ENCODE results near the gene SPAG17.
"Not testable (repeated sequence)": the region's sequence is repeated elsewhere in the genome, so short reads cannot be mapped to it uniquely, and the experiment has no call there.

The SPAG17 gene

GRCh38 chr1:117976381-117976780, 208.6 kb downstream of the SPAG17 start:
- no peak for DNase-seq (ENCODE audit: low read depth in 2 of 2)

GRCh38 chr1:117971777-117972176, 213.3 kb downstream of the SPAG17 start:
- DNase-seq (ENCODE audit: low read depth in 2 of 2): no peak

- no peak for DNase-seq (ENCODE audit: low read depth in 2 of 2)
Observed at GRCh38 chr1:117970252-117970651, 214.8 kb downstream of the SPAG17 start.

GRCh38 chr1:117967881-117968280, 217.1 kb downstream of the SPAG17 start:
- DNase-seq (ENCODE audit: low read depth in 2 of 2): no peak

- DNase-seq (ENCODE audit: low read depth in 2 of 2): no peak
Observed at GRCh38 chr1:117967477-117967876, 217.6 kb downstream of the SPAG17 start.

GRCh38 chr1:117964290-117965038, 220.6 kb downstream of the SPAG17 start:
- no peak for DNase-seq (ENCODE audit: low read depth in 2 of 2)

- DNase-seq (ENCODE audit: low read depth in 2 of 2): no peak
Observed at GRCh38 chr1:117959364-117959763, 225.7 kb downstream of the SPAG17 start.

GRCh38 chr1:117952386-117952785, 232.6 kb downstream of the SPAG17 start:
- no peak for DNase-seq (ENCODE audit: low read depth in 2 of 2)

GRCh38 chr1:117942293-117942692, 242.7 kb downstream of the SPAG17 start:
- no peak for DNase-seq (ENCODE audit: low read depth in 2 of 2)

- no peak for DNase-seq (ENCODE audit: low read depth in 2 of 2)
Observed at GRCh38 chr1:117933769-117934168, 251.3 kb downstream of the SPAG17 start.

GRCh38 chr1:117932576-117932975, 252.5 kb downstream of the SPAG17 start:
- DNase-seq (ENCODE audit: low read depth in 2 of 2): no peak

- DNase-seq (ENCODE audit: low read depth in 2 of 2): no peak
Observed at GRCh38 chr1:117930484-117930883, 254.5 kb downstream of the SPAG17 start.

- no peak for DNase-seq (ENCODE audit: low read depth in 2 of 2)
Observed at GRCh38 chr1:117930173-117930447, 254.9 kb downstream of the SPAG17 start.

GRCh38 chr1:117929343-117930172, 255.5 kb downstream of the SPAG17 start, which contains the start of the genes GDAP2 and WDR3:
TSS of gene GDAP2 (minus strand) at chr1:117929621. CDS start at chr1:117920357, 9,264 bp downstream.
TSS of gene WDR3 (plus strand) at chr1:117929739. CDS start at chr1:117933320, 3,581 bp downstream.
- DNase-seq (ENCODE audit: low read depth in 2 of 2): peak; percentile 86 to 89

- DNase-seq (ENCODE audit: low read depth in 2 of 2): peak in 1 of 2 donors; percentile 5
Observed at GRCh38 chr1:117928881-117929342, 256.1 kb downstream of the SPAG17 start.

GRCh38 chr1:117925981-117926380, 259.0 kb downstream of the SPAG17 start:
- DNase-seq (ENCODE audit: low read depth in 2 of 2): no peak

- DNase-seq (ENCODE audit: low read depth in 2 of 2): not testable (repeated sequence)
Observed at GRCh38 chr1:117922717-117923116, 262.3 kb downstream of the SPAG17 start.

GRCh38 chr1:117921991-117922390, 263.0 kb downstream of the SPAG17 start:
- DNase-seq (ENCODE audit: low read depth in 2 of 2): no peak

GRCh38 chr1:117919376-117919775, 265.7 kb downstream of the SPAG17 start:
- DNase-seq (ENCODE audit: low read depth in 2 of 2): no peak

- DNase-seq (ENCODE audit: low read depth in 2 of 2): no peak
Observed at GRCh38 chr1:117911051-117911450, 274.0 kb downstream of the SPAG17 start.

- DNase-seq (ENCODE audit: low read depth in 2 of 2): no peak
Observed at GRCh38 chr1:117905019-117905418, 280.0 kb downstream of the SPAG17 start.

- DNase-seq (ENCODE audit: low read depth in 2 of 2): no peak
Observed at GRCh38 chr1:117904485-117904884, 280.5 kb downstream of the SPAG17 start.
